ENCODE measurements around the gene MED19.
"Not testable (repeated sequence)": the region's sequence is repeated elsewhere in the genome, so short reads cannot be mapped to it uniquely, and the experiment has no call there.

DNA sequence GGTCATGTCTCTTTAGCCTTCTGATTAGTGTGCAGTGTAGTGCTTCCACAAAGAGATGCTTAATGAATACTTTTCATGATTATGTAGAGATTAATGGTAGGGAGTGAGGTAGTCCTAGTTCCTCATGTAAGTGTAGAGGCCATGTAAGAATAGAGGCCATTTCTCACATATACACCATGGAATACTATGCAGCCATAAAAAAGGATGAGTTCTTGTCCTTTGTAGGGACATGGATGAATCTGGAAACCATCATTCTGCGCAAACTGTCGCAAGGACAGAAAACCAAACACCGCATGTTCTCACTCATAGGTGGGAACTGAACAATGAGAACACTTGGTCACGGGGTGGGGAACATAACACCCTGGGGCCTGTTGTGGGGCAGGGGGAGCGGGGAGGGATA lies 21.5 kb downstream of the MED19 start:
- TF ChIP-seq, protein P1, sequence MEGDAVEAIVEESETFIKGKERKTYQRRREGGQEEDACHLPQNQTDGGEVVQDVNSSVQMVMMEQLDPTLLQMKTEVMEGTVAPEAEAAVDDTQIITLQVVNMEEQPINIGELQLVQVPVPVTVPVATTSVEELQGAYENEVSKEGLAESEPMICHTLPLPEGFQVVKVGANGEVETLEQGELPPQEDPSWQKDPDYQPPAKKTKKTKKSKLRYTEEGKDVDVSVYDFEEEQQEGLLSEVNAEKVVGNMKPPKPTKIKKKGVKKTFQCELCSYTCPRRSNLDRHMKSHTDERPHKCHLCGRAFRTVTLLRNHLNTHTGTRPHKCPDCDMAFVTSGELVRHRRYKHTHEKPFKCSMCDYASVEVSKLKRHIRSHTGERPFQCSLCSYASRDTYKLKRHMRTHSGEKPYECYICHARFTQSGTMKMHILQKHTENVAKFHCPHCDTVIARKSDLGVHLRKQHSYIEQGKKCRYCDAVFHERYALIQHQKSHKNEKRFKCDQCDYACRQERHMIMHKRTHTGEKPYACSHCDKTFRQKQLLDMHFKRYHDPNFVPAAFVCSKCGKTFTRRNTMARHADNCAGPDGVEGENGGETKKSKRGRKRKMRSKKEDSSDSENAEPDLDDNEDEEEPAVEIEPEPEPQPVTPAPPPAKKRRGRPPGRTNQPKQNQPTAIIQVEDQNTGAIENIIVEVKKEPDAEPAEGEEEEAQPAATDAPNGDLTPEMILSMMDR (IDR thresholded peaks at IDR 0.05; ENCODE audit: insufficient read depth, low read depth, low read length) = not testable (repeated sequence)
- not testable (repeated sequence) for TF ChIP-seq EZH2 (IDR thresholded peaks at IDR 0.05; ENCODE audit: insufficient read depth, low read length)
